ENCODE results near the gene PDE8B.

GRCh38 chr5:77360381-77360780 is 149.9 kb downstream of the PDE8B start:
- TF ChIP-seq CTCF (IDR thresholded peaks at IDR 0.05) (no peak), POLR2AphosphoS5 (IDR thresholded peaks at IDR 0.05) (no peak), POLR2A (IDR thresholded peaks at IDR 0.05) (no peak)

Measured in suprapubic skin (tissue), 4 donors.